ENCODE measurements around the gene TMEM267. TPM values are rescaled to one million over a fixed set of nuclear protein-coding genes. Genes with fewer than 3 reads are reported as not detected.
"Not testable (repeated sequence)": the region's sequence is repeated elsewhere in the genome, so short reads cannot be mapped to it uniquely, and the experiment has no call there.

Gene TMEM267
- total and polyA plus RNA-seq, 2 donors (not counting 1 experiment from before 2014, with no cell fraction given), result 11.3 to 15.0 TPM

- Mint-ChIP-seq H3K27me3 (no peaks in the 10 kb centered on the region), H3K9me3 (ENCODE audit: insufficient read depth) (peaks cover 15% of the 10 kb centered on the region), H3K27ac (no peak overlapping the region), H3K4me3 (no peak overlapping the region), H3K4me1 (peaks cover 19% of the 10 kb centered on the region)
- ChIA-PET POLR2A (no interaction called here), CTCF (interaction anchor here (1.3 kb wide), 1 partner anchor 14 kb away, joined by 3 read pairs; the partner anchor contains the start of gene TMEM267)
- Histone ChIP-seq H2AFZ (ENCODE audit: insufficient read depth, low read depth, low read length, poor library complexity, severe bottlenecking) (no peak overlapping the region), H3K36me3 (replicated peaks in 1 of 2; ENCODE audit: control extremely low read depth in 1 of 2, control insufficient read depth in 1 of 2, extremely low read depth in 1 of 2, insufficient read depth in 2 of 2, low read length in 1 of 2) (peaks cover 0 to 3% of the 10 kb centered on the region in 2 experiments), H3K4me2 (replicated peaks; ENCODE audit: low read depth, low read length, poor library complexity, severe bottlenecking) (no peak overlapping the region), H3K9ac (ENCODE audit: low read length) (no peak overlapping the region), H3K4me3 (ENCODE audit: control extremely low read depth in 1 of 5, extremely low read depth in 1 of 5, insufficient read depth in 1 of 5, low read depth in 2 of 5, low read length in 4 of 5) (no peak overlapping the region), H3K4me1 (ENCODE audit: control insufficient read depth in 2 of 2, insufficient read depth in 2 of 2, low read length in 2 of 2) (no peaks in the 10 kb centered on the region), H3K79me2 (ENCODE audit: control insufficient read depth, insufficient read depth, low read length) (peaks cover 30% of the 10 kb centered on the region), H4K20me1 (ENCODE audit: control insufficient read depth, insufficient read depth, low read length, poor library complexity, severe bottlenecking) (no peaks in the 10 kb centered on the region), H3K27me3 (replicated peaks in 1 of 4; ENCODE audit: control extremely low read depth in 1 of 4, control insufficient read depth in 3 of 4, insufficient read depth in 4 of 4, low read length in 3 of 4) (no peaks in the 10 kb centered on the region), H3K9me3 (ENCODE audit: control extremely low read depth in 1 of 3, control insufficient read depth in 2 of 3, insufficient read depth in 1 of 3, low read length in 2 of 3) (peaks cover 0 to 8% (median 3%) of the 10 kb centered on the region in 3 donors), H3K27ac (ENCODE audit: low read length in 2 of 2) (no peak overlapping the region)
- TF ChIP-seq CTCF (IDR thresholded peaks at IDR 0.05) (no peak), EZH2 (IDR thresholded peaks at IDR 0.05; ENCODE audit: borderline replicate concordance, insufficient read depth, low read depth, low read length, poor library complexity, severe bottlenecking) (no peak)
- WGBS (ENCODE audit: insufficient coverage), result 100% methylated on average over 1 of the region's 6 CpGs
- intact Hi-C loops (cut with micrococcal nuclease), result no loop called here
- DNase-seq (no peak), ATAC-seq (ENCODE audit: low read depth) (no peak)
These were observed 13.8 kb downstream of the TMEM267 start for GRCh38 chr5:43469671-43470391.

DNA sequence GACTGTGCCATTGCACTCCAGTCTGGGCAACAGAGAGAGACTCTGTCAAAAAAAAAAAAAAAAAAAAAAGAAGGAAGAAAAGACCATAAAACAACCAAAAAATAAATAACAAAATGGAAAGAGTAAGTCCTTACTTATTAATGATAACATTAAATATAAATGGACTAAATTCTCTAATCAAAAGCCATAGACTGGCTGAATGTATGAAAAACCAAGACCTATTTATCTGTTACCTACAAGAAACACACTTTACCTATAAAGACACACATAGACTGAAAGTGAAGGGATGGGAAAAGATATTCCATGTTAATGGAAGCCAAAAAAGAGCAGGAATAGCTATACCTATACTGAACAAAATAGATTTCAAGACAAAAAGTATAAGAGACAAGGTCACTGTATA is 16.6 kb downstream of the TMEM267 start:
- Histone ChIP-seq H3K4me3 (ENCODE audit: control extremely low read depth in 1 of 5, extremely low read depth in 1 of 5, insufficient read depth in 1 of 5, low read depth in 2 of 5, low read length in 4 of 5) (no peak overlapping the region), H3K27ac (ENCODE audit: low read length in 2 of 2) (no peak overlapping the region), H3K36me3 (replicated peaks in 1 of 2; ENCODE audit: control extremely low read depth in 1 of 2, control insufficient read depth in 1 of 2, extremely low read depth in 1 of 2, insufficient read depth in 2 of 2, low read length in 1 of 2) (peaks cover 0 to 3% of the 10 kb centered on the region in 2 experiments), H4K20me1 (ENCODE audit: control insufficient read depth, insufficient read depth, low read length, poor library complexity, severe bottlenecking) (no peaks in the 10 kb centered on the region), H3K9me3 (ENCODE audit: control extremely low read depth in 1 of 3, control insufficient read depth in 2 of 3, insufficient read depth in 1 of 3, low read length in 2 of 3) (peaks cover 0 to 8% (median 3%) of the 10 kb centered on the region in 3 donors), H3K9ac (ENCODE audit: low read length) (no peak overlapping the region), H3K27me3 (replicated peaks in 1 of 4; ENCODE audit: control extremely low read depth in 1 of 4, control insufficient read depth in 3 of 4, insufficient read depth in 4 of 4, low read length in 3 of 4) (no peaks in the 10 kb centered on the region), H2AFZ (ENCODE audit: insufficient read depth, low read depth, low read length, poor library complexity, severe bottlenecking) (no peak overlapping the region), H3K4me2 (replicated peaks; ENCODE audit: low read depth, low read length, poor library complexity, severe bottlenecking) (no peak overlapping the region), H3K79me2 (ENCODE audit: control insufficient read depth, insufficient read depth, low read length) (peaks cover 27% of the 10 kb centered on the region), H3K4me1 (ENCODE audit: control insufficient read depth in 2 of 2, insufficient read depth in 2 of 2, low read length in 2 of 2) (no peaks in the 10 kb centered on the region)
- no peak for DNase-seq
- H3K4me3 Mint-ChIP-seq, result no peak overlapping the region
- ChIA-PET POLR2A (no interaction called here), CTCF (no interaction called here)
- intact Hi-C loops (cut with micrococcal nuclease), result no loop called here
- H3K9me3 Mint-ChIP-seq (ENCODE audit: insufficient read depth), result peaks cover 15% of the 10 kb centered on the region
- TF ChIP-seq EZH2 (IDR thresholded peaks at IDR 0.05; ENCODE audit: borderline replicate concordance, insufficient read depth, low read depth, low read length, poor library complexity, severe bottlenecking), result no peak
- no peak for TF ChIP-seq CTCF (IDR thresholded peaks at IDR 0.05)
- peaks cover 4% of the 10 kb centered on the region for H3K4me1 Mint-ChIP-seq
- H3K27ac Mint-ChIP-seq, result no peak overlapping the region
- no peaks in the 10 kb centered on the region for H3K27me3 Mint-ChIP-seq
- ATAC-seq (ENCODE audit: low read depth), result no peak

- H3K4me3 ChIP-seq (ENCODE audit: control extremely low read depth in 1 of 5, extremely low read depth in 1 of 5, insufficient read depth in 1 of 5, low read depth in 2 of 5, low read length in 4 of 5); H3K4me1 ChIP-seq (ENCODE audit: control insufficient read depth in 2 of 2, insufficient read depth in 2 of 2, low read length in 2 of 2); H4K20me1 ChIP-seq (ENCODE audit: control insufficient read depth, insufficient read depth, low read length, poor library complexity, severe bottlenecking); H3K36me3 ChIP-seq (replicated peaks in 1 of 2; ENCODE audit: control extremely low read depth in 1 of 2, control insufficient read depth in 1 of 2, extremely low read depth in 1 of 2, insufficient read depth in 2 of 2, low read length in 1 of 2); H3K27me3 Mint-ChIP-seq; H2AFZ ChIP-seq (ENCODE audit: insufficient read depth, low read depth, low read length, poor library complexity, severe bottlenecking); H3K4me3 Mint-ChIP-seq; H3K27ac ChIP-seq (ENCODE audit: low read length in 2 of 2); H3K4me1 Mint-ChIP-seq; DNase-seq; CTCF ChIA-PET; ATAC-seq (ENCODE audit: low read depth); H3K27me3 ChIP-seq (replicated peaks in 1 of 4; ENCODE audit: control extremely low read depth in 1 of 4, control insufficient read depth in 3 of 4, insufficient read depth in 4 of 4, low read length in 3 of 4); H3K9me3 ChIP-seq (ENCODE audit: control extremely low read depth in 1 of 3, control insufficient read depth in 2 of 3, insufficient read depth in 1 of 3, low read length in 2 of 3); H3K9ac ChIP-seq (ENCODE audit: low read length); H3K27ac Mint-ChIP-seq; H3K4me2 ChIP-seq (replicated peaks; ENCODE audit: low read depth, low read length, poor library complexity, severe bottlenecking); POLR2A ChIA-PET; intact Hi-C loops (cut with micrococcal nuclease): not testable (repeated sequence)
- peaks cover 15% of the 10 kb centered on the region for H3K9me3 Mint-ChIP-seq (ENCODE audit: insufficient read depth)
- H3K79me2 ChIP-seq (ENCODE audit: control insufficient read depth, insufficient read depth, low read length), result peaks cover 33% of the 10 kb centered on the region
- no CpG with 5 or more reads among the region's 3 CpGs for WGBS (ENCODE audit: insufficient coverage)
These were observed 18.2 kb downstream of the TMEM267 start for GRCh38 chr5:43465455-43465854.

Measured in B cell (primary cell).